ENCODE results near the gene MATCAP1.

DNA sequence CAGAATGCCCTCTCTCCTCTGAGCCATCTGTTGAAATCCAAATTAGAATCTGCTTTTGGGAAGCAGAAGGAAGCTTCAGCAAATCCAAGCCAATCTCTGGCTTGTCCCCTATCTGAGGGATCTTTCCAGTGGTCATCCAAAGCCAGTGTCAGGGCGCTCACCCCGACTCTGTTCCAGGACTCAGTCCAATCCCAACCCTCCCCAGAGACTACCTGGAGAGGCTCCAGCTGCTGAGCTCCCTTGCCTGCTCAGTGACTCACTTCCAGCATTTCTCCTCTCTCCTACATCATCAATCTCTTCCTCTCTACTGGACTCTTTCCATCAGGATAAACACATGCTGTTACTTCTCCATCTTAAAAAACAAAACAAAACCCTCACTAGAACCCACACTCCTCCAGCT lies 2.4 kb downstream of the MATCAP1 start:
- TF ChIP-seq, protein P1, sequence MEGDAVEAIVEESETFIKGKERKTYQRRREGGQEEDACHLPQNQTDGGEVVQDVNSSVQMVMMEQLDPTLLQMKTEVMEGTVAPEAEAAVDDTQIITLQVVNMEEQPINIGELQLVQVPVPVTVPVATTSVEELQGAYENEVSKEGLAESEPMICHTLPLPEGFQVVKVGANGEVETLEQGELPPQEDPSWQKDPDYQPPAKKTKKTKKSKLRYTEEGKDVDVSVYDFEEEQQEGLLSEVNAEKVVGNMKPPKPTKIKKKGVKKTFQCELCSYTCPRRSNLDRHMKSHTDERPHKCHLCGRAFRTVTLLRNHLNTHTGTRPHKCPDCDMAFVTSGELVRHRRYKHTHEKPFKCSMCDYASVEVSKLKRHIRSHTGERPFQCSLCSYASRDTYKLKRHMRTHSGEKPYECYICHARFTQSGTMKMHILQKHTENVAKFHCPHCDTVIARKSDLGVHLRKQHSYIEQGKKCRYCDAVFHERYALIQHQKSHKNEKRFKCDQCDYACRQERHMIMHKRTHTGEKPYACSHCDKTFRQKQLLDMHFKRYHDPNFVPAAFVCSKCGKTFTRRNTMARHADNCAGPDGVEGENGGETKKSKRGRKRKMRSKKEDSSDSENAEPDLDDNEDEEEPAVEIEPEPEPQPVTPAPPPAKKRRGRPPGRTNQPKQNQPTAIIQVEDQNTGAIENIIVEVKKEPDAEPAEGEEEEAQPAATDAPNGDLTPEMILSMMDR (IDR thresholded peaks at IDR 0.05; ENCODE audit: low read depth, low read length, poor library complexity, severe bottlenecking), result no peak
- TF ChIP-seq EZH2phosphoT487 (IDR thresholded peaks at IDR 0.05; ENCODE audit: borderline replicate concordance, low read length), result no peak
